Smooth muscle cell of the brain vasculature (primary cell): Measurements from ENCODE around the gene PLCB1.
"Not testable (repeated sequence)": the region's sequence is repeated elsewhere in the genome, so short reads cannot be mapped to it uniquely, and the experiment has no call there.

Experiments used
- DNase-seq: peaks from one replicate; pipeline ENCODE4 v3.0.0-alpha.2; 2012; ENCODE audit warnings: low read depth, low spot score

PLCB1 gene

GRCh38 chr20:8583566-8584043, 451.5 kb downstream of the PLCB1 start:
- DNase-seq = no peak

- DNase-seq = no peak
These were observed 455.2 kb downstream of the PLCB1 start for GRCh38 chr20:8587251-8587650.

- no peak for DNase-seq
These were observed 455.7 kb downstream of the PLCB1 start for GRCh38 chr20:8587810-8588209.

DNA sequence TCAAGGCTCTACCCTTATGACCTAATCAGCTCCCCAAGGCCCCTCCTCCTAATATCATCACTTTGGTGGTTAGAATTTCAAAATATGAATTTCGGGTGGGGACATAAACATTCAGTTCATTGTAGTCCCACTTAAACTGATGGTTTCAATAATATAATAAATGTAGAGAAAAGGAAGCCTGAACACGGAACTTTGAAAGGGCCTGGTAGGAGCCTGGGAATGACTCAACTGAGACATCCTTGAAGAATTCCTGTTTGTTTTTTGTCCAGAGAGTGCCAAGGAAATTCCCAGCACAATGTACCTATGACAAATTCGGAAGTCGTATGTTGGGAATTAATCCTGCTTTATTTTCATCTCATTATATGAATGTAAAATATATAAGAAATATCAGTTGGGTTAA, 457.9 kb downstream of the PLCB1 start:
- no peak for DNase-seq

DNA sequence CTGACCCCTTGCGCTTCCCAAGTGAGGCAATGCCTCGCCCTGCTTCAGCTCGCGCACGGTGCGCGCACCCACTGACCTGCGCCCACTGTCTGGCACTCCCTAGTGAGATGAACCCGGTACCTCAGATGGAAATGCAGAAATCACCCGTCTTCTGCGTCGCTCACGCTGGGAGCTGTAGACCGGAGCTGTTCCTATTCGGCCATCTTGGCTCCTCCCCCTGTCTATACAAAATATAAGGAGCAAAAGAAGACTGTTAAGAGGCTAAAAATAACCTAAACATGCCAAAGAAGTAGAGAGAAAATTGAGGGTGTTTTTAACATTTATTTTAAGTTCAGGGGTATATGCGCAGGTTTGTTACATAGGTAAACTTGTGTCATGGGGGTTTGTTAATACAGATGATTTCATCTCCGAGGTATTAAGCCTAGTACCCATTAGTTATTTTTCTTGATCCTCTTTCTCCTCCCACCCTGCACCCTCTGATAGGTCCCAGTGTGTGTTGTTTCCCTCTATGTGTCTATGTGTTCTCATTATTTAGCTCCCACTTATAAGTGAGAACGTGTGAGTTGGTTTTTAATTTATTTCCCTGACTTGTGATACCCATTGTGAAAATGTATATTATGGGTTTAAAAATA, 469.0 kb downstream of the PLCB1 start:
- DNase-seq = not testable (repeated sequence)

DNA sequence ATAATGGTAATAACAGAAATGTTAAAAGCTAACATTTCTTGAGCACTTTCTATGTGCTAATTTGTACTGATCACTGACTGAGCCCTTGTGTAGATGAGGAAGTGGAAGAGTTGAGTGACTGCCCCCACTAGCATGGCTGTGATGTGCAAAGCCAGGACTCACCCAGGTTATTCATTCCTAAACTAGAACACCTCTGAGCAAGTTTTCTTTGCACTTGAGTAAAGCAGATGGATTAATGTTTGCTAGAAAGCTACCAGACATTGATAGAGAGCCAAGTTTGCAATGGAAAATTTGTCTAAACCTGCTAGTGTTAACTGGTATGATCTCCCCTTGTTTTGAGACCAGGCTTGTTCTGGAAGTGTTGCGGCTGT, 469.5 kb downstream of the PLCB1 start:
- DNase-seq = no peak

GRCh38 chr20:8602389-8603116, 470.5 kb downstream of the PLCB1 start:
- DNase-seq = no peak

DNA sequence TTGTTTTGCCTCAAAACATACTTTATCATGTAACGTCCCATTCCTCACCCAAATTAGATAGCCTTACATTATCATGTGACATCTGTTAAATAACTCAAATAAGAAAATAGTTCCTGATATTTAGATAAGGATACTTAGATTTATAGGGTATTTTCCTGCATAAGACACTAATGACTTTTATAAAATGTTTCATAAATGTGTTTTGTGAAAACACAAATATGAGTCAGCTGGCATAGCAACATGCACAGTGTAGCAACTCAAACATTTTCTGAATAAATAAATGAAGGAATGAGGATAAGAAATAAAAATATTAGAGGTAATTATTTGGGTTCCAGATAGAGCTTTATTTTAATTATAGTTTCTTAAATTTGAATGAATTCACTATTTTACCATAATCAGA, 476.4 kb downstream of the PLCB1 start:
- no peak for DNase-seq

DNA sequence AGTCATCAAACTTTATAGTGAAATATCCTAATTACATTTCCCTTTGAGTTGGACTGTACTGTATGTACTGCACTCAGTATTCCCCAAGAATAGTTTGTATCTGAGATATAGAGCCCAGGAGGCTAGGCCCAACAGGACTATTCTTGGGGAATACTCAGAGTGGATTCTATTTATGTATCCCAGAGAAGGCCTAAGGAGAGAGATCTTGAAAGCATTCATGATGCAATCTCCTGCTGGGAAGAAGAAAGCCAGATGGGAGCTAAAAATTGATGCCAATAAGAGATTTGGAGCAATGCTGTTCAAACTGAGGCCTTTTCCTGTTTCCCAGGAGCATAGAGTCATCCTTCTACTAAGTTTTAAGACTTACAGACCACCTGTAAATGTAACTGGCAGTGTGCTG, 484.7 kb downstream of the PLCB1 start:
- no peak for DNase-seq

DNA sequence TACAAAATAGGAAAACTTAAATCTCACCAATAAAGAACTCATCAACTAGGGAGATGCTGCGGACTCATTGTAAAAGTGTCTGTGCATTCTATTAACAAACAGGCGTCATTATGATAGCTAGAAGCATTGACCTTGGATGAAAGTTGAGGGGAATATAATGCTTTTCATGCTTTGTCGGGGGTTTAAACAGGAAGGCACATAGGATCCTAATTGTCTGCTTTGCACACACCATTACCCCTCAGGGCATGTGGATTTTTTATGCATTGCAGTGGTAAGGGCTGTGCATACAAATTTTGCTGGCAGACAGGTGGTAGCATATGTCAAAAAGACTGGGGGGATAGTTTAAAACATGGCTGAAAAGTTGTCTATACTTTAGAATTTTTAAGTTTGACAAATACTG, 488.9 kb downstream of the PLCB1 start:
- no peak for DNase-seq

DNA sequence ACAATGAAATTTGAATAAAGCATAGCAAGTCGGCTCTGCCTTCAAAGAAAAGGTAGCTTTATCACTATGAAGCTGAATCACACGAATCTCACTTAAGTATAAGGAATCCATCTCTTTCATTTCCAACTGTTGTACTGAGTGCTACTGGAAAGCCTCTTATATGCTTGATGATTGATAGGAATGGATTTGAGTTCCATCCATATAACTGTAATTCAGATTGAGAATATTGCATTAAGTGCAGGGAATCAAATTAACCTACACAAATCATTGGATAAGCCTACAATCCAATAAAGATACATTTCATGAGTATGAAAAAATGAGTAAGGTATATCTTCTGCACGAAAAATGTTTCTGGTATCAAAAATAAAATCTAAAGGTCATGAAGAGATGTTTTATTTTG, 492.0 kb downstream of the PLCB1 start:
- DNase-seq = no peak

- DNase-seq = no peak
These were observed 492.6 kb downstream of the PLCB1 start for GRCh38 chr20:8624616-8625015.

DNA sequence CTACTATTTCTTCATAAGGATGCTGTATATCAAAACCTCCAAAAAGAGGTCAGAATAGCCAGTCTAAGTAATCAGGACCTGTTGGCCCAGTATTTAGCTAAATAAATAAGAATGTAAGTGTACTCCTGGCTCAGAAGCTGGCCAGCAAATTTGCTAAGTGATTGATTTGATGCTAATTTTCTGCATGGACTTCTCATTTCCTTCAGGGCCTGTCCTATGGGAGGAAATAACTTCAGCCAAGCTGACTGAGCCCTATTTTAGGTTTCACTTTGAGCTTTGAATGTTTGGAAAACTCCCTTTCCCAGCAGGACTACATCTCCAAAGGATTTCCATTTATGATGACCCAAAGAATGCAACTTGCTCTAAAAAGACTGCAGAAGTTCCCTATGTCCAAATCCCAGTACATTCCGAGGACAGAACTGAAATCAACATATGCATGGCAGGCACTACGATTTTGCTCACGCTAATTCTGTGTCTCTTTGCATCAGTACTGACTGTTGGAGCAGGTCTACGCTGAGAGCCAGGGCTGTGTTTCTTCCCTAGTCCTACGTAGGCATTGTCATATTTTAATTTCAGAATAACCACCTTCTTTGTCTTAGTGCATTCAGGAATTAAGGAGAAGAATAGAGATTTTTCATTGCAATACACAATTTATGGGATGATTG, 495.4 kb downstream of the PLCB1 start:
- DNase-seq = no peak

GRCh38 chr20:8631271-8631670, 499.2 kb downstream of the PLCB1 start:
- DNase-seq = no peak

- DNase-seq = no peak
These were observed 501.3 kb downstream of the PLCB1 start for GRCh38 chr20:8633366-8633765.

DNA sequence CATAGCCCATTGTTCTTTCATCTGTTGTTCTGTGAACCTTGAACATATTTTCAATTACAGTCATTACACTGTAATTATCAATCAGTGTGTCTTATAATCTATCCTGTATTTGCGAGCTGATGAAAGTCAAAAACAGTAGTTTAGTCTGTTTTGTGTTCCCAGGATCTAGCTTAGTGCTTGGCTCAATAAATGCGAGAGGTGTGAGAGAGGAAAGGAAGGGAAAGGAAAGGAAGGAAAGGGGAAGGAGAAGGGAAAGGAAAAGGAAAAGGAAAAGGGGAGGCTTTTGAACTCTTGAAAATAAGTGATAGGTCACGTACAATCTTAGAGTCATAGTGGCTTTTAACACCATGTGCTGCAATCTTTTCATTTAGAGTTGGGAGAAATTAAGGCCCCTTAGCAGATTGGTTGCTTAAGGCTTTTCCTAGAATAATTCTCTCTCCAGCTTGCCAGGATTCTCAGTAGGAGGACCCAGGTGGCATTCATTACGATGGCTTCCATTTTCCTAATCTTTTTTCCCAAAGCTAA, 503.0 kb downstream of the PLCB1 start:
- no peak for DNase-seq

DNA sequence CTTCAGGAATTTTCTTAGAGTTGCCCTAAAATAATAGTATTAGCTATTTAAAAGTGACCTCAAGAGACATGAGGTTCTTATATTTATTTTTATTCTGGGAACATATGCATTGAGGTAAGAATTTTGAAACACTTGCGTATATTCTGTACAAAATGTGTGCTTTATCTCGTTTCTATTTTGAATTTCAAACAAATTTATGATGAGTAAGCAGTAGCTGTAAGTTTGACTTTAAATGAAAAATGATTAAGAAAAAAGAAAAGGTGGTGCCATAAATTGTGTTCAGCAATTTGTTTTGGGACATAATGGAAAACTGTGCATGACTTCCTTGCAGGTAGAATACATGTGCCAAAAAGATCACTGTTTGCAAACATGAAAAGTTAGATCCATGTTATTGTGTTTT, 503.8 kb downstream of the PLCB1 start:
- no peak for DNase-seq

DNA sequence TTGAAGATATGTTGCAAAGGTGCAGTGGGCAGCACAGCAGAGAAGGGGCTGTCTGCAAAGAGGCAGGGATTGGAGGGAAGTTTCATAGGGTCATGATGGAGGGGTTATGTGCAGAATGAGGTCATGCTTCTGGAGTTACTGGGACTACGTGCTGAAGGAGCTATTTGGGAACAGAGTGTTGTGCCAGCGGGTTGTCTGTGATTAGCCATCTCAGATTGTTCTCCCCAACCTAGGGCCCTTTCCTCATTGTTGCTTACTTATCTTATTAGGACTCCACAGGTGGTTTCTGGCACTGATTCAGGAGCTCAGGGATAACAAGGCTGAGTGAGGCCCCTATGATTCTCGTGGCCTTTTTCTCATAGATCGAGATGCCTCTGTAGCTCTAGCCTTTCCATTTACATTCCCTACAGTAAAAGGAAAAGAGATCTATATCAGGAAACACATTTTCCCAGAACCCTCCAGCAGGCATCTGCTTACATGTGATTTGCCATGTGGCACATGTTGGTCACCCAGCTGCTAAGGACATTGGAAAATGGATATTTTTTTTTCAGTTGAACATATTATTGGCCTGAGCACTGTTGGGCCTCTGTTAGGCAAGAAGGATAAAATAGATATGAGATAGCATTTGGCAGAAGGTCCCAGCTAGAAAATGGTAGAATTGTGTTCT, 507.2 kb downstream of the PLCB1 start:
- DNase-seq = no peak

GRCh38 chr20:8640461-8640860, 508.4 kb downstream of the PLCB1 start:
- DNase-seq = no peak

DNA sequence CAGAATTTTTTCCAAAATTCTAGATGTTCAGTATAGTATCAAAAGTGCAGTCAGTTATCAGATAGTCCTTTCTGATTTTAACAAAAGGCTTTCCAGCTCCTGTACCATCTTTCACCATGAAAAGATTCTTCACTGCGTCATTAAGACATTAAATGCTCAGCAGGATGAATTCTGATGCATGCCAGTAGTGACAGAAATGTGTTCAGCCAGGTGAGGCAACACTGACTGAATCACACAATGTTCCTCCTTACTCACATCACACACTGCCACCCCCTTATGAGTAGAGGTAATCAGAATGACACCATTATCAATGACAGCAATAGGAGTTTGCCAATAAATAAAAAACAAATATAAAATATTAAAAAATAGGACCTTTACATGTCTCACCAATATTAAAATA, 510.2 kb downstream of the PLCB1 start:
- no peak for DNase-seq

DNA sequence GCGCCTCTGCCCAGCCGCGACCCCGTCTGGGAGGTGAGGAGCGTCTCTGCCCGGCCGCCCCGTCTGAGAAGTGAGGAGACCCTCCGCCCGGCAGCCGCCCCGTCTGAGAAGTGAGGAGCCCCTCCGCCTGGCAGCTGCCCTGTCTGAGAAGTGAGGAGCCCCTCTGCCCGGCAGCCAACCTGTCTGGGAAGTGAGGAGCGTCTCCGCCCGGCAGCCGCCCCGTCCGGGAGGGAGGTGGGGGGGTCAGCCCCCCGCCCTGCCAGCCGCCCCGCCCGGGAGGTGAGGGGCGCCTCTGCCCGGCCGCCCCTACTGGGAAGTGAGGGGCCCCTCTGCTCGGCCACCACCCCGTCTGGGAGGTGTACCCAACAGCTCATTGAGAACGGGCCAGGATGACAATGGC, 512.4 kb downstream of the PLCB1 start:
- not testable (repeated sequence) for DNase-seq

- no peak for DNase-seq
These were observed 513.3 kb downstream of the PLCB1 start for GRCh38 chr20:8645326-8645725.
